GM12878 (cell line): ENCODE measurements around the gene OR5K3.
"Not testable (repeated sequence)": the region's sequence is repeated elsewhere in the genome, so short reads cannot be mapped to it uniquely, and the experiment has no call there.

Source experiments
- EZH2 ChIP-seq: IDR thresholded peaks from 2 replicates; pipeline ENCODE4 v1.6.1; 2012; ENCODE audit warnings: low read depth, mild to moderate bottlenecking, control low read depth, inconsistent platforms, low read length, borderline replicate concordance; ENCODE audit not compliant: control insufficient read depth
- MTA3 ChIP-seq: IDR thresholded peaks from 2 replicates; pipeline ENCODE4 v1.6.1; 2012; ENCODE audit warnings: low read length, inconsistent platforms, borderline replicate concordance
- POLR2A ChIP-seq: IDR thresholded peaks from 2 replicates; pipeline ENCODE4 v1.6.1; 2011; ENCODE audit warnings: low read depth, mild to moderate bottlenecking, low read length
- POLR2AphosphoS5 ChIP-seq: IDR thresholded peaks from 2 replicates; pipeline ENCODE4 v1.6.1; 2011; ENCODE audit warnings: mild to moderate bottlenecking, low read length, inconsistent platforms
- SIN3A ChIP-seq: IDR thresholded peaks from 2 replicates; pipeline ENCODE4 v1.6.1; 2012; ENCODE audit warnings: low read depth, low read length, improper control_type of control experiment
- SP1 ChIP-seq: IDR thresholded peaks from one replicate; pipeline ENCODE4 v1.6.1; 2011; ENCODE audit warnings: low read depth, low read length
- ZBTB4 ChIP-seq: fragments of 450-650 bp; formaldehyde crosslinking; IDR thresholded peaks from 2 replicates; pipeline ENCODE4 v1.4.0; 2022; ENCODE audit warnings: mild to moderate bottlenecking, moderate library complexity

GRCh38 chr3:98396482-98396881 is 6.0 kb downstream of the OR5K3 start:
- not testable (repeated sequence) for TF ChIP-seq ZBTB4 (CRISPR knock-in tag); POLR2A; SIN3A; MTA3; EZH2; SP1; POLR2AphosphoS5
